Panc1 (cell line): ENCODE data around the gene SHBG. TPM values are rescaled to one million over a fixed set of nuclear protein-coding genes. Genes with fewer than 3 reads are reported as not detected.

Source experiments
- ATAC-seq: fragments of 200-7000 bp; cut with Tn5 transposase; 2 replicates; pipeline ENCODE4 v1.9.1; 2020; ENCODE audit warnings: mild to moderate bottlenecking, moderate library complexity
- BruUV-seq: library from RNA; stranded (reverse); fragments of 400-500 nt; replicated peaks from 2 replicates; lab custom pipeline; 2021; lab: Mats Ljungman, UMichigan
- CTCF ChIA-PET: fragments of 300-600 bp; sonication (Branson Sonifier 250); formaldehyde crosslinking; loops from one replicate; lab custom pipeline; 2022; ENCODE audit warnings: antibody characterized with exemption; lab: Charles Lee
- POLR2A ChIA-PET: fragments of 300-600 bp; sonication (Branson Sonifier 250); formaldehyde crosslinking; loops from one replicate; lab custom pipeline; 2022; ENCODE audit warnings: antibody characterized with exemption; lab: Charles Lee
- DNase-seq: peaks from one replicate; pipeline ENCODE4 v3.0.0-alpha.2; 2010; ENCODE audit warnings: low read depth, low spot score
- H3K27ac ChIP-seq: 2 replicates; pipeline ENCODE4 v1.5.1; 2011; ENCODE audit warnings: mild to moderate bottlenecking, low read length, inconsistent platforms
- H3K27me3 ChIP-seq: fragments of 200-500 bp; sonication (Bioruptor generic); 2 replicates; pipeline ENCODE4 v1.6.0; 2014; ENCODE audit warnings: low read length, inconsistent platforms; ENCODE audit not compliant: control insufficient read depth, insufficient read depth
- H3K36me3 ChIP-seq: fragments of 200-500 bp; sonication (Bioruptor generic); 2 replicates; pipeline ENCODE4 v1.5.1; 2014; ENCODE audit warnings: inconsistent platforms, mild to moderate bottlenecking, low read length, moderate library complexity; ENCODE audit not compliant: control insufficient read depth, insufficient read depth
- H3K4me1 ChIP-seq: 2 replicates; pipeline ENCODE4 v1.5.1; 2011; ENCODE audit warnings: inconsistent platforms, mild to moderate bottlenecking, low read length, moderate library complexity; ENCODE audit not compliant: control insufficient read depth, insufficient read depth
- H3K4me3 ChIP-seq, 2 experiments: 2 replicates each; pipeline ENCODE4 v1.5.1; 2011 to 2012; ENCODE audit warnings: low read depth in 2 of 2, low read length in 2 of 2, mild to moderate bottlenecking in 2 of 2, inconsistent platforms in 1 of 2, moderate library complexity in 1 of 2
- H3K9me3 ChIP-seq: fragments of 200-500 bp; sonication (Bioruptor generic); 2 replicates; pipeline ENCODE4 v1.5.1; 2014; ENCODE audit warnings: low read depth, mild to moderate bottlenecking, inconsistent platforms, low read length, moderate library complexity; ENCODE audit not compliant: control insufficient read depth, insufficient read depth
- CTCF ChIP-seq: fragments of 450-650 bp; IDR thresholded peaks from 2 replicates; pipeline ENCODE4 v1.5.1; 2017; ENCODE audit warnings: mild to moderate bottlenecking
- POLR2AphosphoS5 ChIP-seq: IDR thresholded peaks from 2 replicates; pipeline ENCODE4 v1.6.1; 2012; ENCODE audit warnings: mild to moderate bottlenecking, low read depth, low read length, moderate library complexity
- REST ChIP-seq, 2 experiments: IDR thresholded peaks; 2 replicates each; pipeline ENCODE4 v1.6.1; 2011 to 2012; ENCODE audit warnings: low read depth in 2 of 2, control low read depth in 1 of 2, low read length in 1 of 2, mild to moderate bottlenecking in 1 of 2, moderate library complexity in 1 of 2; ENCODE audit not compliant: insufficient read depth in 1 of 2
- SIN3A ChIP-seq: IDR thresholded peaks from 2 replicates; pipeline ENCODE4 v1.6.1; 2012; ENCODE audit warnings: low read depth, mild to moderate bottlenecking, low read length, moderate library complexity, borderline replicate concordance; ENCODE audit not compliant: insufficient read depth
- TCF7L2 ChIP-seq: IDR thresholded peaks from 2 replicates; pipeline ENCODE4 v1.6.1; 2011; ENCODE audit warnings: mild to moderate bottlenecking, low read depth, low read length, inconsistent platforms
- in situ Hi-C: cut with HindIII; loops from 2 replicates; pipeline ENCODE4 v1.10.0; 2016; ENCODE audit warnings: low sequenced_read_pairs, low pct_unique_long_range_greater_than_20kb
- intact Hi-C: fragments of 100-400 bp; cut with micrococcal nuclease; formaldehyde crosslinking; loops from one replicate; pipeline ENCODE4 v1.10.0; 2022; ENCODE audit not compliant: unreplicated experiment
- total RNA-seq: library from RNA; stranded (reverse); gene quantifications from one replicate; pipeline ENCODE4 v1.2.1, GENCODE V29; 2021; ENCODE audit not compliant: unreplicated experiment

SHBG gene
- total RNA-seq, 1 experiment from 2014 or later, result 1.2 TPM

- no peaks in the 10 kb centered on the region for H3K27me3 ChIP-seq
- no TSS peak for BruUV-seq
These were observed 15.3 kb upstream of the SHBG start, which contains the start of gene FXR2 for GRCh38 chr17:7614425-7615264. Gene FXR2, minus strand, starts transcription at chr17:7614897. Its CDS starts 365 bp downstream, at chr17:7614532.

More at GRCh38 chr17:7614425-7615264, 15.3 kb upstream of the SHBG start, which contains the start of gene FXR2:
- H3K4me1 ChIP-seq, result peaks cover 14% of the 10 kb centered on the region
- CTCF ChIA-PET, result interaction anchor here (0.5 kb wide), 1 partner anchor 73 kb away, joined by 4 read pairs; the partner anchor contains the start of gene TP53
- intact Hi-C loops, result no loop called here
- peak within 1 kb of the TSS; percentile 88 for H3K27ac ChIP-seq
- ATAC-seq, result peak; percentile 98
- no peaks in the 10 kb centered on the region for H3K9me3 ChIP-seq
- peak within 1 kb of the TSS; percentile 83 to 91 for H3K4me3 ChIP-seq
- POLR2A ChIA-PET, result interaction anchor here (0.6 kb wide), 2 partner anchors 269 to 527 kb away, joined by 3 read pairs; no protein-coding TSS in a partner anchor
- DNase-seq, result peak; percentile 99
- TF ChIP-seq REST (IDR thresholded peaks at IDR 0.05; ENCODE audit: insufficient read depth in 1 of 2, low read depth in 2 of 2, low read length in 1 of 2) (0 out of 4 replicates have a peak, but pooled peaks of 1 of the 2 experiments have one; percentile 21), POLR2AphosphoS5 (no peak), CTCF (peak; percentile 84), TCF7L2 (no peak), SIN3A (peak; percentile 23; the same call in 1 of the 2 replicates)
- in situ Hi-C loops, result no loop called here
- H3K36me3 ChIP-seq, result peaks cover 3% of the 10 kb centered on the region; the same call in 1 of the 2 replicates
